Fibroblast of upper back skin (primary cell): ENCODE data around the gene XIRP2.
"Not testable (repeated sequence)": the region's sequence is repeated elsewhere in the genome, so short reads cannot be mapped to it uniquely, and the experiment has no call there.

Source experiments
- DNase-seq: peaks from one replicate; pipeline ENCODE4 v3.0.0-alpha.2; 2013

Gene XIRP2

GRCh38 chr2:167057446-167057845 lies 169.2 kb downstream of the XIRP2 start:
- no peak for DNase-seq

DNA sequence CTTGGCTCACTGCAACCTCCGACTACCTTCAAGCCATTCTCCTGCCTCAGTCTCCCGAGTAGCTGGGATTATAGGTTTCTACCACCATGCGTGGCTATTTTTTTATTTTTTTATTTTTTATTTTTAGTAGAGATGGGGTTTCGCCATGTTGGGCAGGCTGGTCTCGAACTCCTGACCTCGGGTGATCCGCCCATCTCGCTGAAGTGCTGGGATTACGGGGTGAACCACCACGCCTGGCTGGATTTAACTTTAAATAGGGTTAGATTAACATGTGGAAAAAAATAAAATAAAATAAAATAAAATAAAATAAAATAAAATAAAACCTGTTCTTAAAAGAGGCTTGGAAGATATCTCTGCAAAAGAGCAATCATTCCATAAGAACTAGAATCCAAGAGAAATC lies 170.9 kb downstream of the XIRP2 start:
- no peak for DNase-seq

DNA sequence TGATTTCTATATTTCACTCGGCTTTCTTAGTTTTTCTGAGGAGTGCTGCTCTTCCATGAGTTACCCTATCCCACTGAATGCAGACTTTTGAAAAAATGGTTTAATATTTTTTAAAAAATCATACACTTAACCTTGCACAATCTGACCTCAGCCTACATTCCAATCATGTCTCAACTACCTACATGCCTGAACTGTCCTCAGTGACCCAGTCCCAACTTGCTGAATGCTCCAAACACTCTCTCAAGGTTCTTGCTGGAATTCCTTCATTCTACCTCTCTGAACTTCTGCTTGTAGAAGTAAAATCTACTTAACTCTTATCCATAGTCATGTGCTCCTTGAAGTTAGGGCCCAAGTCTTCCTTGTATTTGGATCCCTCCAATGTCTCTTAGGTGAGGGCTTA lies 181.6 kb downstream of the XIRP2 start:
- DNase-seq: peak; percentile 3

DNA sequence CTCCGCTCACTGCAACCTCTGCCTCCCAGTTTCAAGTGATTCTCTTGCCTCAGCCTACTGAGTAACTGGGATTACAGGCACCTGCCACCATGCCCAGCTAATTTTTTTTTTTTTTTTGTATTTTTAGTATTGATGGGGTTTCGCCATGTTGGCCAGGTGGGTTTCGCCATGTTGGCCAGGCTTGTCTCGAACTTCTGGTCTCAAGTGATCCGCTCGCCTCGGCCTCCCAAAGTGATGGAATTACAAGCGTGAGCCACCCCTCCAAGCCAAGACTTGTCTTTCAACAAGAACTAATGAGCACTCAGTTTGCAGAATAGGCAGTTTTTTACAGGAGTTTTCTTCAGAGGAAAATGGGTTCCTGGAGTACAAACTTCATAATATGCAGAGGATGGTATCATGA lies 187.4 kb downstream of the XIRP2 start:
- DNase-seq: not testable (repeated sequence)

GRCh38 chr2:167098931-167099330 lies 210.7 kb downstream of the XIRP2 start:
- DNase-seq: not testable (repeated sequence)

DNA sequence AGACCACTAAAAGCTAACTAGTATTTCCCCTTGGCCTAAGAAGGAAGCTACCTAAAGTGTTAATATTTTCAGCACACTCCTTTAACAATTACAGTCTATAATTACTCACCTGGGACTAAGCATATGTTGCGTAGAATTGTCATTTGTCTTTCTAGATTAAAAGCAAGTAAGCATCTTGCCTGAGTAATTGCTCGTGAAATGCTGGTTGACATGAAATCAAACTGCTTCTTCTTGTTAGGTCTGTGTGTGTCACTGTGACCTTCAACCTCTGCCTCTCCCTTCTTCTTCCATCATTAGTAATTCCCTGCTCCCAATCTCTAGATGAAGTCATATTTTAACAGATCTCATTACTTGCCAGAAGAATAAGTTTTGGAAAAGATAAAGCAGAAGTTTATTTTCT lies 212.2 kb downstream of the XIRP2 start:
- no peak for DNase-seq

DNA sequence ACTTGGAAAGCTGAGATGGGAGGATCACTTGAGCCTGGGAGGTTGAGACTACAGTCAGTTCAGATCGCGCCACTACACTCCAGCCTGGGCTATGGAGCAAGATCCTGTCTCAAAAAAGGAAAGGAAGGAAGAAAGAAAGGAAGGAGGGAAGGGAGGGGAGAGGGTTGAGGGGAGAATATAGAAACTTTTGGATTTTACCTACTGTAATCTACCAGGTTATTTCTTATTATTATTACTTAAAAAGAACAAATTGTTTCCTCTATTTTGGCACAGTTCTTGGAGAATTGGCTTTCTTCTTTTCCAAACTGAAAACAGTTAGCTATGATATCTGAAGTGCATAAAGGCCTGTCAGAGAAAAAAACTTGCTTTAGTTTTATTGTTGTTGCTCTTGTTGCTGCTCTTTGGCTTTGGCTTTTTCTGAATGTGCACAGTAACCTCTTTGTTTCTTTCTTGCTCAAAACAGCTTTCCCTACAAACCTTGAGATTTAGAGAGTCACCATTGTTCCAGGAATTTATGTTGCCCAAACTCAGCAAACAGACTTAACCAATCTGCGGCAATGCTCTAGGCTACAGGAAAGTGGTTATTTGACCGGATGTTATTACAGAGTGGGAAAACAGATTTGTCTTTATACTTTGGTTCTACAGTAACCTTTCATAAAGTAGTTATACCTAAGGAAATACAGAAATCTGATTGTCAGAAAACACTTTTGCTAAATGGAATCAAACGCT lies 214.9 kb downstream of the XIRP2 start:
- no peak for DNase-seq

GRCh38 chr2:167103757-167104133 lies 215.5 kb downstream of the XIRP2 start:
- DNase-seq: no peak

GRCh38 chr2:167104691-167105090 lies 216.4 kb downstream of the XIRP2 start:
- DNase-seq: no peak

DNA sequence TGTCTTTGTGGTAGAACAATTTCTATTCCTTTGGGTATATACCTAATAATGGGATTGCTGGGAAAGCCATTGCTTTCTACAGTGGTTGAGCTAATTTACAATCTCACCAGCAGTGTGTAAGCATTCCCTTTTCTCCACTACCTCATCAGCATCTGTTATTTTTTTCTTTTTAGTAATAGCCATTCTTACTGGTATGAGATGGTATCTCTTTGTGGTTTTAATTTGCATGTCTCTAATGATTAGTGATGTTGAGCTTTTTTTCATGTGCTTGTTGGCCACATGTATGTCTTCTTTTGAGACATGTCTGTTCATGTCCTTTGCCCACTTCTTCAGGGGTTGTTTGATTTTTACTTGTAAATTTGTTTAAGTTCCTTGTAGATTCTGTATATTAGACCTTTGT lies 221.4 kb downstream of the XIRP2 start:
- not testable (repeated sequence) for DNase-seq

DNA sequence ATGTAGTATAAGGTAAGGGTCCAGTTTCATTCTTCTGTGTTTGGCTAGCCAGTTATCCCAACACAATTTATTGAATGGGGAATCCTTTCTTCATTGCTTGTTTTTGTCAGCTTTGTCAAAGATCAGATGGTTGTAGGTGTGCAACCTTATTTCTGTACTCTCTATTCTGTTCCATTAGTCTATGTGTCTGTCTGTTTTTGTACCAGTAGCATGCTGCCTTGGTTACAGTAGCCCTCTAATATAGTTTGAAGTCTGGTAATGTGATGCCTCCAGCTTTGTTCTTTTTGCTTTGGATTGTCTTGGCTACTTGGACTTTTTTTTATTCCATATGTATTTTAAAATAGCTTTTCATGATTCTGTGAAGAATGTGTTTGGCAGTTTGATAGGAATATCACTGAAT lies 222.1 kb downstream of the XIRP2 start:
- no peak for DNase-seq

GRCh38 chr2:167114018-167114417 lies 225.7 kb downstream of the XIRP2 start:
- no peak for DNase-seq

DNA sequence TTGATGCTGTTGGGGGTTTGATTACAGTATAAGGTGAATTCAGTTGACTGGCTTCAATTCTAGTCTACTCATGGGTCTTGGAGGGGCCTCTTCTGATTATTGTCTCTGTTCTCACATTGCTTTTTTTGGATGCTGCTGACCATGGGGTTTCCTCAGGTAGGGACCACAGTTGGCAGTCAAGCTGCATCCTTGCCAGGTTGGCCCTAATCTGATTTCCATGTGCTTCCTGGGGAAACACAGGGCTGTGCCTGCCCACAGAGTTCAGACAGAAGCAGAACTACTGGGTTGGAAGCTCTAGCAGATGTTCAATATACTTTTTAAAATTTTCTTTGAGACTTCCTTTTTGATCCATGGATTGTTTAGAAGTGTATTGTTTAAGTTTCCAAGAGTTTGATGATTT lies 227.3 kb downstream of the XIRP2 start:
- DNase-seq: no peak

GRCh38 chr2:167122389-167122788 lies 234.1 kb downstream of the XIRP2 start:
- DNase-seq: no peak

- no peak for DNase-seq
Measured at GRCh38 chr2:167126165-167126564, 237.9 kb downstream of the XIRP2 start.

GRCh38 chr2:167127135-167127534 lies 238.9 kb downstream of the XIRP2 start:
- peak; percentile 46 for DNase-seq

- no peak for DNase-seq
Measured at GRCh38 chr2:167128130-167128529, 239.8 kb downstream of the XIRP2 start.

DNA sequence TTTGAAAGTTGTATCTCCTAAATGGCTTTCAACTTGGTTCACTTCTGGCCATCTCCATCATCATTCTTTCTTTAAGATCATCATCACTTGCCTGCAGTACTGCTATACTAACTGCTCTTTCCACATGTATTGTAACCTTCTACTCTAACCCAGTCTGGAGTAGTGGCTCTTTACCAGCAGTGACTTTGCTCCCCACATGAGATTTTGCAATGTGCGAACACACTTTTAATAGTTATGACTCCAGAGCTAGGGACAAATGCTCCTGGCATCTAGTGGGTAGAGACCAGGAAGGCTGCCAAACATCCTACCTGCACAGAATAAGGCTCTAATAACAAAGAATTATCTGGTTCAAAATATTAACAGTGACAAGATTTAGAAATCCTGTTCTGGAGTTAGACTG lies 243.8 kb downstream of the XIRP2 start:
- no peak for DNase-seq

DNA sequence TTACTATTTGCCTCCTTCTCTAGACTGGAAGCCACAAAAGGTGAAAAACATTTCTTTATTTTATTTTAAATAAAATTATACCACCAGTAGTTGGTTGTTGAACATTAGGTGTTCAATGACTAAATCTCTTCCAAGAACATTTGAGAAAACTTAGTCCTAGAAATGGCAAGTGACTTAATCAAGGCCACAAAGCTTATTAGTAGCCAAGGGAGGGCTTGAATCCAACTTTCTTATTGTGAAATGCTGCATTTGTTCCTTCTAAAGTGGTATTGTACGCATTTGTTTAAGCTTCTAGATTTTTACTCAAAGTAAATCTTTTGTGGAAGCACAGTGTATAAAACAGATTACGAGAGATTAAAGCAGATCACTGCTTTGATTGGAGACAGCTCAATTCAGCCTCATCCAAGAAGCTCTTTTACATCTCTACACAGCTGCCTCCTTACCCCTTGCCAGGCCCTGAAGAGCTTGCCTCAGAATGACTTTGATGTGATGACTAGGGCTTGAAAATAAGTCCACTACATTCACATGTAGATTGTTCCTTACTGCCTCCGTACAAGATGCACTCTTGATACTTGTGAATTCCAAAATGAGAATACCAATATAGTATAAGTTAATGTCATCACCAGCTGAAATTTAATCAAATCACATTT lies 244.8 kb downstream of the XIRP2 start:
- DNase-seq: no peak

GRCh38 chr2:167133614-167134013 lies 245.3 kb downstream of the XIRP2 start:
- DNase-seq: no peak

DNA sequence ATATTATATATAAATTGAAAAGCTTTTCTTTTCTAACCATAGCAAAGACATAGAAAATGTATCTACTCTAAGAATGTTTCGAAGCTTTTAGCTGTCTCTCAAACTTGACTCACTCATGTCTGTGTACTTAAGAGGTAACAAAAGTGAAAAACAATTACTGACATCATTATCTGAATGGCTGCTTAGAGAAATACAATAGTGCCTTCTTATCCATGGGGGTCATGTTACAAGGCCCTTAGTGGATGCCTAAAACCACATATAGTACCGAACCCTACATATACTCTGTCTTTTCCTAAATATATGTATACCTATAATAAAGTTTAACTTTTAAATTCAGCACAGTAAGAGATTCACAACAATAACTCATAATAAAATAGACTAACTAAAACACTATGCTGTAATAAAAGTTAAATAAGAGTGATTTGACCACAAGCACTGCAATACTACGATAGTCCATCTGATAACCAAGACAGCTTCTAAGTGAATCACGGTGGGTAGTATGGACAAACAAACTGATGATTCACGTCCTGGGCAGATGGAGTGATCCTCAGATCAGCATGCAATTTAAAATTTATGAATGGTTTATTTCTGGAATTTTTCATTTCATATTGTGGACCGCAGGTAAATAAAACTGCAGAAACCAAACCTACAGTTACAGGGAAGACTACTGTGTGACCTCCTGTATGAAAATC lies 246.2 kb downstream of the XIRP2 start:
- DNase-seq: peak; percentile 56

- peak; percentile 7 for DNase-seq
Measured at GRCh38 chr2:167135706-167136105, 247.4 kb downstream of the XIRP2 start.

GRCh38 chr2:167136879-167137596 lies 248.8 kb downstream of the XIRP2 start:
- DNase-seq: peak; percentile 39

DNA sequence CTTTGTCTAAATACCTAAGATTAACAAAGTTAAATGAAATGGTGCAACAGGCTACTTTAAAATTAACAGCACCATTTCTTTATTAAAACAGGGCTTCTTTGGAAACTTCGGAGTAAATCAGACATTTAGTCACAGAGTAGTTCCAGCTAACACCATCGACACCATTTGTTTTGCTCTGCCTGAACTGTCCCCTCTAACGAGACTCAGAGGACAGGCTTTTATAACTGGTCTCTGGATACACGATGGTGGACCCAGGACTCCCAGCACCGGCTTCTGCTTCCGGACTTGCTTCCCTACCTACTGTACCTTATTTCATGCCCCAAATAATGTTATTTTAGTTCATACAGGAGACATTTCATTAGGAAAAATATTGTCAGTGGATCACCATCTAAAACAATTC lies 252.1 kb downstream of the XIRP2 start:
- no peak for DNase-seq
